Mesenchymal stem cell (in vitro differentiated cells and primary cell): ENCODE measurements around the gene RECK.

Experiments
- DNase-seq: peaks from one replicate; pipeline ENCODE4 v3.0.0-alpha.2; 2013
- H2AFZ ChIP-seq: one replicate; pipeline ENCODE4 v1.6.1; 2013; ENCODE audit warnings: low read depth, mild to moderate bottlenecking, control low read depth, inconsistent platforms, low read length, moderate library complexity
- H2AK5ac ChIP-seq: 2 replicates; pipeline ENCODE4 v1.6.1; 2013; ENCODE audit warnings: low read length, moderate library complexity, mild to moderate bottlenecking, inconsistent platforms; ENCODE audit not compliant: severe bottlenecking
- H2BK120ac ChIP-seq: one replicate; pipeline ENCODE4 v1.6.1; 2013; ENCODE audit warnings: low read depth, mild to moderate bottlenecking, inconsistent platforms, low read length, moderate library complexity
- H2BK12ac ChIP-seq, 2 experiments: one replicate each; pipeline ENCODE4 v1.6.1; 2013; ENCODE audit warnings: inconsistent platforms in 2 of 2, low read length in 2 of 2, mild to moderate bottlenecking in 2 of 2, moderate library complexity in 2 of 2, control low read depth in 1 of 2
- H2BK15ac ChIP-seq: one replicate; pipeline ENCODE4 v1.6.1; 2013; ENCODE audit warnings: mild to moderate bottlenecking, low read depth, inconsistent platforms; ENCODE audit not compliant: poor library complexity, severe bottlenecking
- H2BK5ac ChIP-seq: 2 replicates; pipeline ENCODE4 v1.6.1; 2013; ENCODE audit warnings: low read depth, mild to moderate bottlenecking, low read length, control low read depth, inconsistent platforms; ENCODE audit not compliant: poor library complexity, severe bottlenecking
- H3K14ac ChIP-seq, 2 experiments: one replicate each; pipeline ENCODE4 v1.6.1; 2013; ENCODE audit warnings: inconsistent platforms in 2 of 2, low read length in 2 of 2, control low read depth in 1 of 2, mild to moderate bottlenecking in 1 of 2, moderate library complexity in 1 of 2
- H3K18ac ChIP-seq, 2 experiments: one replicate each; pipeline ENCODE4 v1.6.1; 2013; ENCODE audit warnings: inconsistent platforms in 2 of 2, low read length in 2 of 2, control low read depth in 1 of 2, low read depth in 1 of 2, mild to moderate bottlenecking in 1 of 2
- H3K23ac ChIP-seq, 2 experiments: one replicate each; pipeline ENCODE4 v1.6.1; 2013; ENCODE audit warnings: inconsistent platforms in 2 of 2, low read length in 2 of 2, mild to moderate bottlenecking in 2 of 2, moderate library complexity in 2 of 2, control low read depth in 1 of 2
- H3K27ac ChIP-seq: 2 replicates; pipeline ENCODE4 v1.5.1; 2013; ENCODE audit warnings: mild to moderate bottlenecking, moderate library complexity, low read length, control low read depth, inconsistent platforms; ENCODE audit not compliant: poor library complexity, severe bottlenecking
- H3K27me3 ChIP-seq, 2 experiments: 2 replicates each; pipeline versions ENCODE4 v1.6.1 to v1.7.0; 2013; ENCODE audit warnings: low read length in 2 of 2, mild to moderate bottlenecking in 2 of 2, moderate library complexity in 2 of 2, control low read depth in 1 of 2, inconsistent platforms in 1 of 2; ENCODE audit not compliant: control insufficient read depth in 1 of 2, insufficient read depth in 1 of 2
- H3K36me3 ChIP-seq, 2 experiments: 2 replicates each; pipeline versions ENCODE4 v1.6.1 to v1.7.0; 2013; ENCODE audit warnings: low read length in 2 of 2, control low read depth in 1 of 2, inconsistent platforms in 1 of 2, low read depth in 1 of 2, mild to moderate bottlenecking in 1 of 2; ENCODE audit not compliant: insufficient read depth in 2 of 2, control insufficient read depth in 1 of 2
- H3K4ac ChIP-seq, 2 experiments: one replicate each; pipeline ENCODE4 v1.6.1; 2013; ENCODE audit warnings: inconsistent platforms in 2 of 2, low read length in 2 of 2, mild to moderate bottlenecking in 2 of 2, moderate library complexity in 2 of 2, control low read depth in 1 of 2, low read depth in 1 of 2
- H3K4me1 ChIP-seq: 2 replicates; pipeline ENCODE4 v1.6.1; 2013; ENCODE audit warnings: low read depth, low read length, control low read depth; ENCODE audit not compliant: control insufficient read depth, insufficient read depth
- H3K4me2 ChIP-seq: 2 replicates; pipeline ENCODE4 v1.6.1; 2013; ENCODE audit warnings: low read length, mild to moderate bottlenecking, inconsistent platforms; ENCODE audit not compliant: poor library complexity, severe bottlenecking
- H3K4me3 ChIP-seq, 2 experiments: 2 replicates each; pipeline versions ENCODE4 v1.5.1 to v1.7.0; 2013; ENCODE audit warnings: low read length in 2 of 2, mild to moderate bottlenecking in 2 of 2, control low read depth in 1 of 2, low read depth in 1 of 2; ENCODE audit not compliant: insufficient read depth in 1 of 2
- H3K79me1 ChIP-seq: replicated peaks from 2 replicates; pipeline ENCODE4 v1.6.1; 2013; ENCODE audit warnings: mild to moderate bottlenecking, control low read depth, low read length, inconsistent platforms; ENCODE audit not compliant: poor library complexity, severe bottlenecking
- H3K9ac ChIP-seq: 2 replicates; pipeline ENCODE4 v1.7.0; 2013; ENCODE audit warnings: mild to moderate bottlenecking, low read length, moderate library complexity
- H3K9me3 ChIP-seq: 2 replicates; pipeline ENCODE4 v1.7.0; 2013; ENCODE audit warnings: mild to moderate bottlenecking, low read length; ENCODE audit not compliant: control insufficient read depth
- H4K8ac ChIP-seq: one replicate; pipeline ENCODE4 v1.6.1; 2013; ENCODE audit warnings: inconsistent platforms, mild to moderate bottlenecking, low read length, moderate library complexity
- H4K91ac ChIP-seq: one replicate; pipeline ENCODE4 v1.6.1; 2013; ENCODE audit warnings: mild to moderate bottlenecking, low read length, inconsistent platforms
- WGBS: methylation state at CpG from one replicate; pipeline ENCODE4 v1.1.7; 2013; ENCODE audit warnings: mixed read lengths; 5-methylcytosine and 5-hydroxymethylcytosine counted together

Gene RECK

DNA sequence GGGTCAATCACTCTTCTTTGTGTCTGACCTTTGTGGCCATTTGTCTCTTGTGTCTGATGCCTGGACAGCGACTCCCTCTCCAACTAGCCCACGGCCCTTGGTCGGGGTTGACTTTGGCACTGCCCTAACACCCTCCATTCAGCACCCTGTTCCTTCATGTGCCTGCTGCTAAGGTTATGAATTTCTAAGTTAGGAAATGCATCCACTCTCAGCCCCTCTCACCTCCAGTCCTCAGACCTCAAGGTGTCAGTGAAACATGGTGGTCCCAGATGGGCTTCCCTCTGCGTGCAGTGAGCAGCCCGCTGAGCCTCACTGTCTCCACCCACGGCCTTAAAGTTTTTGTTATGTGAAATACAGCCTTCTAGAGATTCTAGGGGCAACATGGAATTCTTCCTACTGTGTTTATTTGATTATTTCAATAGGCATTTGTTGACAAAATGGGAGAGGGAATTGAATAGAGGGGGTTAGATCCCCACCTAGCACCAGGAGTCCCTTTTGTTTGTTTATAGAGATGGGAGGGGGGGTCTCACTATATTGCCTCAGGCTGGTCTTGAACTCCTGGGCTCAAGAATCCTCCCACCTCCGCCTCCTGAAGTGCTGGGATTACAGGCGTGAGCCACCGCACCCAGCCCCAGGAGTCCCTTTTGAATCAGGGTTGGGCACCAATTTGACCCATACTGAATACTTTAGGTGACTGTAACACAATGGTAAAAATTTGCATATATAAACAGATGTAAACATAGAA, 98.2 kb downstream of the RECK start:
- H2AFZ ChIP-seq = no peak overlapping the region
- no peak for DNase-seq
- H3K27ac ChIP-seq = no peak overlapping the region
- no peak overlapping the region for H2BK12ac ChIP-seq
- H3K9ac ChIP-seq = no peak overlapping the region
- WGBS = 48% methylated on average over 5 of the region's 9 CpGs
- no peaks in the 10 kb centered on the region for H3K36me3 ChIP-seq
- H4K8ac ChIP-seq = no peak overlapping the region
- H2AK5ac ChIP-seq = no peak overlapping the region
- no peaks in the 10 kb centered on the region for H3K9me3 ChIP-seq
- H3K4me3 ChIP-seq = no peak overlapping the region
- no peak overlapping the region for H3K4ac ChIP-seq
- H3K23ac ChIP-seq = no peak overlapping the region
- peaks cover 27% of the 10 kb centered on the region for H3K4me1 ChIP-seq
- H2BK15ac ChIP-seq = no peak overlapping the region
- H3K14ac ChIP-seq = no peak overlapping the region
- peaks cover 0 to 5% of the 10 kb centered on the region in 2 experiments for H3K27me3 ChIP-seq
- H4K91ac ChIP-seq = no peak overlapping the region
- no peak overlapping the region for H3K4me2 ChIP-seq
- no peak overlapping the region for H2BK120ac ChIP-seq
- no peak overlapping the region for H3K18ac ChIP-seq
- H2BK5ac ChIP-seq = no peak overlapping the region
- peaks cover 12% of the 10 kb centered on the region for H3K79me1 ChIP-seq

DNA sequence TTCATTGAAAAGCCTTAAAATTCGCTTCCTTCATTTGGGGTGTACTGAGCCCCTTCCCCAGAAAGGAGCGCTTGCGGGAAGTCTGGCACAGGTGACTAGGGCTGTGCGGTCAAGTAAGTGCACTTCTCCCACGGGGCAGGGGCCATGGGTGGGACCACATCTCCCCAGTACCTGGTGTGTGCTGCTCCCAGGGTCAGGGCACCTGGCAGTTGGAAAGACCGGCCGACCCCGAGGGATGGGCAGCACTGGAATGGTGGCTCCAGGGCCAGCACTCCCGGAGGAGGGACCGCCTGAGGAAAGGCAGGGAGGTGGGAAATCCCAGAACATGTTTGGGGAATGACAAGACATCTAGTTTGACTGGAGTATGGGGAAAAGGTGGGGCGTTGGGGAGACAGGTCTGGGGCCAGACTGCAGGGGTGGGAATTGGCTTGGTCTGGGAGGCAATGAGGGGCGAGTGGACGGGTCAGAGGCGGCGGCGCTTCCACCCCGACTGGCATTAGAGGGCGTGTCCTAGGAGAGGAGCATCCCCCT, 99.1 kb downstream of the RECK start:
- Histone ChIP-seq H3K4ac (no peak overlapping the region), H3K23ac (no peak overlapping the region), H3K4me3 (peak overlapping the region; percentile 71 to 85), H3K14ac (no peak overlapping the region), H2AK5ac (no peak overlapping the region), H2BK12ac (peak overlapping the region in 1 of 2 experiments; percentile 59), H2BK120ac (no peak overlapping the region), H4K8ac (no peak overlapping the region), H3K4me2 (peak overlapping the region; percentile 93), H3K18ac (peak overlapping the region in 1 of 2 experiments; percentile 25), H3K9me3 (no peaks in the 10 kb centered on the region), H3K79me1 (peaks cover 18% of the 10 kb centered on the region), H2BK15ac (no peak overlapping the region), H2BK5ac (no peak overlapping the region), H4K91ac (no peak overlapping the region), H3K27ac (no peak overlapping the region), H3K36me3 (no peaks in the 10 kb centered on the region), H3K4me1 (peaks cover 29% of the 10 kb centered on the region), H3K27me3 (peaks cover 0 to 5% of the 10 kb centered on the region in 2 experiments), H2AFZ (peak overlapping the region; percentile 72), H3K9ac (peak overlapping the region; percentile 88)
- no peak for DNase-seq
- WGBS = 3% methylated on average over 18 of the region's 18 CpGs

DNA sequence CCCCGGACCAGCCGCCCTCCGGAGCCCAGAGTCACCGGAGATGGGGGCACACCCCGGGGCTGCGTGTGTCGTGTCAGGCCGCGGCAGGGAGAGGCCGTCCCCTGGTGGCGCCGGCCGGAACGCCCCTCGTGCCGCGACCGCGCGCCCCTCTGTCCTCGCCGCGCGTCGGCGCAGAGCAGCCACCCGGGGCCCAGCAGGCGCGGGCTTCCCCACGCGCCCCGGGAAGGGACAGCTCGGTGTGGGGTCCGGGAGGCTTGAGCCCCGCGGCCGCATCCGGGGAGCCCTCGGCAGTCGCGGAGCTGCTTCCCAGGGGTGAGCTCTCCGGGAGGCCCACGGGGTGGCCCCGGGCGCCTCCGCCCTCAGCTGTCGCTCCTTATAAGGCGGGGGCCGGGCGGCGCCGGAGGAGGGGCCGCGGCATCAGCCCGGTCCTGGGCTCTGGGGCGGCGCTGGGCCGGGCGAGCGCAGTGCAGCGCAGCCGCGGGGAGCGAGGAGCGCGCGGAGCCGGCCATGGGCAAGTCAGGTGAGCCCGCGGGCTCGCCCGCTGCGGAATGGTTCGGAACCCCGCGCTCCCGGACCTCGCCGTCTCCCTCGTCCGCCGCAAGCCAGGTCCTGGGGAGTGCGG, 99.7 kb downstream of the RECK start, which contains the start of gene GLIPR2:
GLIPR2 (plus strand) TSS at position 462 of the 622 bp plus-strand sequence; CDS start at position 508, 46 bp downstream.
- 0% methylated on average over 44 of the region's 83 CpGs for WGBS
- Histone ChIP-seq H3K9ac (peak within 1 kb of the TSS; percentile 88), H3K4ac (peak within 1 kb of the TSS; percentile 15 to 66), H3K4me3 (peak within 1 kb of the TSS; percentile 71 to 85), H2BK15ac (peak within 1 kb of the TSS; percentile 95), H3K9me3 (no peaks in the 10 kb centered on the region), H4K91ac (peak within 1 kb of the TSS; percentile 56), H2AFZ (peak within 1 kb of the TSS; percentile 72), H3K18ac (peak within 1 kb of the TSS; percentile 45 to 83), H3K23ac (peak within 1 kb of the TSS in 1 of 2 experiments; percentile 5), H3K79me1 (peaks cover 18% of the 10 kb centered on the region), H3K27ac (no peak within 1 kb of the TSS), H2AK5ac (no peak within 1 kb of the TSS), H3K14ac (peak within 1 kb of the TSS; percentile 15 to 63), H2BK12ac (peak within 1 kb of the TSS in 1 of 2 experiments; percentile 88), H3K27me3 (peaks cover 0 to 5% of the 10 kb centered on the region in 2 experiments), H4K8ac (no peak within 1 kb of the TSS), H3K36me3 (no peaks in the 10 kb centered on the region), H3K4me1 (peaks cover 29% of the 10 kb centered on the region), H2BK120ac (peak within 1 kb of the TSS; percentile 77), H3K4me2 (peak within 1 kb of the TSS; percentile 93), H2BK5ac (no peak within 1 kb of the TSS)
- DNase-seq = peak; percentile 75

- H2BK15ac ChIP-seq = peak overlapping the region; percentile 95
- H3K18ac ChIP-seq = peak overlapping the region; percentile 45 to 83
- H2BK12ac ChIP-seq = no peak overlapping the region
- H3K23ac ChIP-seq = no peak overlapping the region
- no peak overlapping the region for H2AK5ac ChIP-seq
- H2BK120ac ChIP-seq = peak overlapping the region; percentile 77
- H3K27ac ChIP-seq = no peak overlapping the region
- H3K9me3 ChIP-seq = no peaks in the 10 kb centered on the region
- no peak for DNase-seq
- H3K79me1 ChIP-seq = peaks cover 21% of the 10 kb centered on the region
- peak overlapping the region; percentile 15 to 63 for H3K14ac ChIP-seq
- H4K91ac ChIP-seq = peak overlapping the region; percentile 56
- peaks cover 0 to 5% of the 10 kb centered on the region in 2 experiments for H3K27me3 ChIP-seq
- H3K9ac ChIP-seq = peak overlapping the region; percentile 88
- H2AFZ ChIP-seq = peak overlapping the region; percentile 55
- under 1% methylated on average over 32 of the region's 40 CpGs for WGBS
- H3K4me1 ChIP-seq = peaks cover 29% of the 10 kb centered on the region
- H3K4me2 ChIP-seq = peak overlapping the region; percentile 93
- H3K36me3 ChIP-seq = peaks cover 0 to 2% of the 10 kb centered on the region in 2 experiments
- H2BK5ac ChIP-seq = no peak overlapping the region
- H3K4me3 ChIP-seq = peak overlapping the region; percentile 71 to 85
- H4K8ac ChIP-seq = no peak overlapping the region
- H3K4ac ChIP-seq = peak overlapping the region; percentile 15 to 66
Measured at GRCh38 chr9:36136894-36137391, 100.2 kb downstream of the RECK start.
